GM12873 (cell line): ENCODE data around the gene PHF19.

Source experiments
- TF ChIP-seq, protein P1 (sequence below): IDR thresholded peaks from 2 replicates; pipeline ENCODE4 v1.5.1; 2012; ENCODE audit warnings: low read depth, mild to moderate bottlenecking, moderate library complexity, low read length, control low read depth; ENCODE audit not compliant: insufficient read depth; ENCODE audit errors: missing control alignments

PHF19 gene

DNA sequence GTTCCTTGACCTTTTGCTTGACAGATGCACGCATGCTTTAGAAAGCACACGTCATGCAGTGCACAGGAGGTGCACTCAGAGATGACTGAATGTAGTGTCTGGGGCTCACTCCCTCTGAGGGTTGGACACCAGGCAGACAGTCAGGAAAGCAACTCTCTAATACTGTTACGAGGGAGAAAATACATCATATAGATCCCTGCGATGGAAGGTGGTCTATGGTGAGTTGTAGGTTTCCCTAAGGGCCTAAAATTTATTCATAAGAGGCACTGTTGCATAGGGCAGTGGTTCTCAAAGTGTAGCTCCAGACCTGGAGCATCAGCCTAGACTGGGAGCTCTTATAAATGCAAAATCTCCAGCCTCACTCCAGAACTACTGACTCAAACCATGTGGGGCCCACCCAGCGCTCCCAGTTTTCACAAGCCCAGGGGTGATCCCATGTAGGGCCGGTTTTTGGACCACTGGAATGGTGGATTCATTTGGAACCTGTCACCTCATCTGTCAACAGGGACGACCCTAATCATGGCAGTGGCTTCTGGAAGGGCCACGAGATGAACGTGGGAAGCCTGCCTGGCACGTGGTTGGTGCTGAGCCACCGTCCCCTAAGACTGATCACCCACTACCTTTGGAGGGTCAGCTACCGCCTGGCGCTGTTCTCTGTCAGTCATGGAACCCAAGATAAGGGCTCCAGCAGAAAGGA, 16.8 kb upstream of the PHF19 start:
- TF ChIP-seq, protein P1, sequence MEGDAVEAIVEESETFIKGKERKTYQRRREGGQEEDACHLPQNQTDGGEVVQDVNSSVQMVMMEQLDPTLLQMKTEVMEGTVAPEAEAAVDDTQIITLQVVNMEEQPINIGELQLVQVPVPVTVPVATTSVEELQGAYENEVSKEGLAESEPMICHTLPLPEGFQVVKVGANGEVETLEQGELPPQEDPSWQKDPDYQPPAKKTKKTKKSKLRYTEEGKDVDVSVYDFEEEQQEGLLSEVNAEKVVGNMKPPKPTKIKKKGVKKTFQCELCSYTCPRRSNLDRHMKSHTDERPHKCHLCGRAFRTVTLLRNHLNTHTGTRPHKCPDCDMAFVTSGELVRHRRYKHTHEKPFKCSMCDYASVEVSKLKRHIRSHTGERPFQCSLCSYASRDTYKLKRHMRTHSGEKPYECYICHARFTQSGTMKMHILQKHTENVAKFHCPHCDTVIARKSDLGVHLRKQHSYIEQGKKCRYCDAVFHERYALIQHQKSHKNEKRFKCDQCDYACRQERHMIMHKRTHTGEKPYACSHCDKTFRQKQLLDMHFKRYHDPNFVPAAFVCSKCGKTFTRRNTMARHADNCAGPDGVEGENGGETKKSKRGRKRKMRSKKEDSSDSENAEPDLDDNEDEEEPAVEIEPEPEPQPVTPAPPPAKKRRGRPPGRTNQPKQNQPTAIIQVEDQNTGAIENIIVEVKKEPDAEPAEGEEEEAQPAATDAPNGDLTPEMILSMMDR = no peak

DNA sequence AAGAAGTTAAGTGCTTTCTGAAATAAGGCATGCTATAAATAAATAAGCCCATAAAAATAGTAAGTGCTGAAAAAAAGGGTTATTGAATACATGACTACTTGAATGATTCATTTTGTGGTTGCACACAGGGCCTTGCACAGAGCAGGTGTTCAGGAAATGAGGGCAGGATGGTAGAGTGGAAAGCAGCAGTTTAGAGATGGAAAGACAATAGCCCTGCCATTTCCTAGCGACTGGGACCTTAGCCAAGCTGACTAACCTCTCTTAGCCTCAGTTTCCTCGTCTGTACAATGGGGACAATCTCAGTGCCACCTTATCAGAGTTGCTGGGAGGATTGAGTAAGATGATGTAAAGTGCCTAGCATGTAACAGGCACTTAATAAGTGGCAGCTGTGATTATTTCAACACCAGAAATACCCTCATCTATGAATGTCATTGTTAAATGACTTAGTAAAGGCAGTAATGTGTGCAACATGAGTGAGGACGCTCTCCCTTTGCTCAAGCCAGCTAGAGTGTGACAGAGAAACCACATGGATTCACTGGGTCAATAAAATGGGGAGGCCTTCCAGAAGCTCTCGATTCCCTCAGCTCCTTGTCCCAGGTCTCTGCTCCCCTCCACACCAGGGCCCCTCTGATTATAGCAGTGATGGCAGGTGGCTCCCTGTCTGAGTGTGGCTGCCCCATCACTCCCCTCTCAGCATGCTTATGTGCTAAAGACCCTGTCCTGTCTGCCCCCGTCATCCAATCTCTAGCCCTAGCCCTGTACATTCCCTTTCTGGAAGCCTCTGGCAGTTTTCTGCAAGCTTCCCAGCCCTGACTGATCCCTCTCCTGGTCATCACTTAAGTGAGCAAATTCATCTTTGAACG, 16.0 kb upstream of the PHF19 start:
- TF ChIP-seq, protein P1 = no peak

- TF ChIP-seq, protein P1 = no peak
Measured at GRCh38 chr9:120891884-120892747, 15.1 kb upstream of the PHF19 start.

GRCh38 chr9:120891245-120891883, 14.4 kb upstream of the PHF19 start:
- TF ChIP-seq, protein P1 = no peak

DNA sequence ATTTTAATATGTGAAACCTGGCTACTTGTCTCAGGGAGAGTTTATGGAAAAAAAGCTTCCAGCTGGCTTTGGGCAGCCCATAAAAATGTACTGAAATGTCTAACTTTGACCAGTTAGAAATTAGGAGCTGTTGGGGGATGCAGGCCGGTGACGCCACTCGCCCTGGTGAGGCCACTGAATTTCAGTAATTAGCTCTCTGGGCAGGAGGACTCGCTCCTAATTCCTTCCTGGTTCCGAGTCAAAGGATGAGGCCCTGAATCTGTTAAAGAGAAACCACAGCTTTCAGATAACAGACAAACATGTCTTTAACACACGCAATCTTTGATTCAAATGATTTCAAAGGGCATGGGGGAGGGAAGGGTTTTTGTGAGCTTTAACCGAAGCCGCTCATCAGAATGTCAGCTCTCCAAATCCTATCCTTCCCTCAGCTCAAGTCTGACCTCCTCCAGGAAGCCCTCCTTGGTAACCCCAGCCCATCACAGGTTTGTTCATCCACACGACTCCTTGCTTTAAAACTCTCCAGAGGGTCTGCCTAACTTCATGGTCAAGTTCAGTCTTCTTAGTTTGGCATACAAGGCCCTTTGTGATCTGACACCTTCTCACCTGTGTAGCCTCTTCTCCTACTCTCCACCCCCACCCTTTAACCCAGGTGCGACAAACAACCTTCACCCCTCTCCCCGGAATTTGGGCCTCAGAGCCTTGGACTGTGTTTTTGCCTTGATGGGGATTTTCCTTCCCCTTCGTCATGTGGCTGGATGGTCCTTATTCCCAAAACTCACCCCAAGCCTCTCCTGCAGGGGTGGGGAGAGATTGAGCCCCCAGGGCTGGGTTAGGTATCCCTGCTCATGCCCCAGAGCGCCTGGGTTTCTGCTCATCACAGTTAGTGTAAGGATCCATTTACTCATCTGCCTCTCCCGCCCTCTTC, 13.6 kb upstream of the PHF19 start:
- TF ChIP-seq, protein P1 = no peak

DNA sequence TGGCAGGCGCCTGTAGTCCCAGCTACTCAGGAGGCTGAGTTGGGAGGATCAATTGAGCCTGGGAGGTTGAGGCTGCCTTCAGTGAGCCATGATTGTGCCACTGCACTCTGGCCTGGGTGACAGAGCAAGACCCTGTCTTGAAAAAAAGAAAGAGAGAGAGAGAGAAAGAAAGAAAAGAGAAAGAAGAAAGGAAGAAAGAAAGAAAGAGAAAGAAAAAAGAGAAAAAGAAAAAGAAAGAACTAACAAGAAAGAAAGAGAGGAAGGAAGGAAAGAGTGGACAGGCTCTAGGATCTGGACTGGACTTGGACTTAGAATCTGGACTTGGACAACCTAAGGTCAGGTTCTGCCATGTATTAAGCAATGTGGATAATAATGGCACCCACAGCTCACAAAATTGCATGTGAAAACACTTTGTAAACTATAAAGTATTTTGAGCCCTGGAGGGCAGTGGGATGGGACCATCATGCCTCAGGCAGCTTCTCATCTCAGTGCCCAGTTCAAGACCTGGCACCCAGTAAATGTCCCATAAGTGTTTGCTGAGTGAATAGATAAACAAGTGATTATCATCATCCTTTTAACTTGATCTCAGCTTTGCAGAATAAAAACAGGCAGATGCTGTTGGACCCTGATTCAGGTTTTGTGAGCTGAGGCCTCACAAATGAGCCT, 12.8 kb upstream of the PHF19 start:
- TF ChIP-seq, protein P1 = no peak
